ENCODE measurements around the gene FOXL3.
"Not testable (repeated sequence)": the region's sequence is repeated elsewhere in the genome, so short reads cannot be mapped to it uniquely, and the experiment has no call there.

The FOXL3 gene

GRCh38 chr7:286266-286665 lies 3.7 kb upstream of the FOXL3 start:
- in situ Hi-C loops (cut with HindIII; ENCODE audit: low sequenced_read_pairs), result no loop called here

DNA sequence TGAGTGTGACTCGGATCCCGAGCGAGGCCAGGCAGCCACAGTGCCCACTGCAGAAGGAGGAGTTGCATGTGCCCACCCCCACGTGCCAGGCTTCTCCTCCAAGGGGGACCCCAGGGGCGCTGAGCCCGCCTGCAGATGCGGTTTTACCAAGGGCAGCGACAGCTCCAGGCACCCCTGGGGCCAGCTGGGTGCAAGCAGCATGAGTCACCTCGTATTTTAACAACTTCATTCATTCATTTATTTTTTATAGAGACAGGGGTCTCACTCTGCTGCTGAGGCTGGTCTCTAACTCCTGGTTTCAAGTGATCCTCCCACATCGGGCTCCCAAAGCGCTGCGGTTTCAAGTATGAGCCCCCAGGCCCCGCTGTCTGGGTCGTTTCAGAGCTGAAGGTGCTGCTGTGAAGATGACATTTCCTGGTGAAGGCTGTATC lies 1.3 kb upstream of the FOXL3 start:
- in situ Hi-C loops (cut with HindIII; ENCODE audit: low sequenced_read_pairs), result no loop called here

DNA sequence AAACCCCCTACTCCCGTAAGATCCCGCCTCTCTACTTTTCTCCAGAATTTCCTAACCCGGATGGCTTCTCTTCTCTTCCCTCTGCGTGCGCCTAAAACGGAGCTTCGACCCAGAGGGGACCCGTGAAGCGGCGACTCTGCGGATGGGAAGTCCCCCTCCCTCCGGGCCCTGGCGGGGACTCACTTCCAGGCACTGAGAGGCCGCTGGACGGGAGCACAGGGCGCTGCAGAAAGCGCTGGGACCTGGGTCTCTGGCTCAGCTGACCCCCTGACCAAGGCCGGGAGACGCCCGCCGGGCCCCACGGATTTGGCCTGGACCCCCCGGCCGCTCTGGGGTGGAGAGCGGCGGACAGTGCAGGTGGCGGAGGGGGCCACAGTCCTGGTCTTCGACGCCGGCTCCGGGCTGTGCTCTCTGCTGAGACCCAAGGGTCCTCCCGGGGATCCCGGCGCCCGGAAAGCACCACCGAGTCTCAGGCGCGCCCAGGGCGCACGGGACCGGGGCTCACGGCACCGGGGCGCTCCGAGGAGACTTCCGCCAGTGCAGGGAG lies 688 bp upstream of the FOXL3 start:
- in situ Hi-C loops (cut with HindIII; ENCODE audit: low sequenced_read_pairs), result no loop called here

GRCh38 chr7:290554-291372 lies 793 bp downstream of the FOXL3 start:
- in situ Hi-C loops (cut with HindIII; ENCODE audit: low sequenced_read_pairs), result no loop called here

- in situ Hi-C loops (cut with HindIII; ENCODE audit: low sequenced_read_pairs), result no loop called here
These were observed 1.6 kb downstream of the FOXL3 start for GRCh38 chr7:291373-292092.

DNA sequence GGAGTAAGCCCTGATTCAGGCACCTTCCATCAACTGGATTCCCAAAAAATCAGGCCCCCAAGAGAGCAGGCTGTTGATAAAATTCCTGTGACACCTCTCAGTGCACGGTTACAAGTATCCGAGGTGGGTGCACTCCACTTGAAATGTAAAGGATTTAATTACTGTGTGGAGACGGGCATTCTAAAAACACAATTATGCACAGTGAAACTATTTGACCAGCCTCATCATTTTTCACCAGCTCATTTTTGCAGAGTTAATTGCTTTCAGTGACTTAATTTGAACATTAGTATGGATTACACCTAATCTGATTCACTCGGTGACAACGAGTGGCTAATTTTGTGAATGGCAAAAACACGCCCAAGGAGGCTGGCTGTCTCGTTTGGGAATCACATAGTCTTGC lies 2.3 kb downstream of the FOXL3 start:
- in situ Hi-C loops (cut with HindIII; ENCODE audit: low sequenced_read_pairs), result no loop called here

- in situ Hi-C loops (cut with HindIII; ENCODE audit: low sequenced_read_pairs), result no loop called here
These were observed 2.9 kb downstream of the FOXL3 start for GRCh38 chr7:292826-293225.

DNA sequence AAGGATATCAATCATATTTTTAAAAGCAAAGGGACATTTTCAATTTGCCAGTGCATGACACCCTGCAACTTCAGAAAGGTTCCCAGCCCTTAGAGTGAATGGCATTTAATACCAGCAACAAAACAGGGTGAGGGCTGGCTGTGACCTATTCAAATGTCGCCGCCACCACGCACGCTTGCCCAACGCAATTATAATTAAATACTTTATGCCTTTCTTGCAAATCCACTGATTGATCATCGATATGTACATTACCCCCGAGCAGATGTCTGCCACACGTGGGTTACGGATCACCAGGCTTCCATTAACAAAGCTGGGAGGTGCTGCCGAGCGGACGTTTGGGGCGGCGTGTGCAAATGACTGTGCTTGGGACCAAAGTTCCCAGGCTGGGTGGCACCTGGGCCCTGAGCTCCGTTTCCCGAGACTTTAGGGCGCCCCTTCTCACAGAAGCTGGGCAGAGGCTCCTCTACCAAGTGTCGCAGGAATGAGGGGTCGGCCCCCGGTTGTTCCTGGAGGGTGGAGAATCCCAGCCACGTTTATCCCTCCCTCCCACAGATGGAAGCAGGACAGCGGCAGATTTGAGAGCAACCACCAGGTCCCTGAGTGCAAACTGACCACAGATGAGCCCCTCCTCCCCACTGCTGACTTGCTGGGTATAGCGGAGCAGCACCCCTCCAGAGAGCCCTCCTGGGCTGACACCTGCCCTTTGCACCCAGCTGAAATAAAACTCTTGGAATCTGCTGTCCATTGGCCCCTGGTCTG lies 3.9 kb downstream of the FOXL3 start:
- in situ Hi-C loops (cut with HindIII; ENCODE audit: low sequenced_read_pairs), result no loop called here

GRCh38 chr7:294440-295154 lies 4.6 kb downstream of the FOXL3 start:
- in situ Hi-C loops (cut with HindIII; ENCODE audit: low sequenced_read_pairs), result no loop called here

DNA sequence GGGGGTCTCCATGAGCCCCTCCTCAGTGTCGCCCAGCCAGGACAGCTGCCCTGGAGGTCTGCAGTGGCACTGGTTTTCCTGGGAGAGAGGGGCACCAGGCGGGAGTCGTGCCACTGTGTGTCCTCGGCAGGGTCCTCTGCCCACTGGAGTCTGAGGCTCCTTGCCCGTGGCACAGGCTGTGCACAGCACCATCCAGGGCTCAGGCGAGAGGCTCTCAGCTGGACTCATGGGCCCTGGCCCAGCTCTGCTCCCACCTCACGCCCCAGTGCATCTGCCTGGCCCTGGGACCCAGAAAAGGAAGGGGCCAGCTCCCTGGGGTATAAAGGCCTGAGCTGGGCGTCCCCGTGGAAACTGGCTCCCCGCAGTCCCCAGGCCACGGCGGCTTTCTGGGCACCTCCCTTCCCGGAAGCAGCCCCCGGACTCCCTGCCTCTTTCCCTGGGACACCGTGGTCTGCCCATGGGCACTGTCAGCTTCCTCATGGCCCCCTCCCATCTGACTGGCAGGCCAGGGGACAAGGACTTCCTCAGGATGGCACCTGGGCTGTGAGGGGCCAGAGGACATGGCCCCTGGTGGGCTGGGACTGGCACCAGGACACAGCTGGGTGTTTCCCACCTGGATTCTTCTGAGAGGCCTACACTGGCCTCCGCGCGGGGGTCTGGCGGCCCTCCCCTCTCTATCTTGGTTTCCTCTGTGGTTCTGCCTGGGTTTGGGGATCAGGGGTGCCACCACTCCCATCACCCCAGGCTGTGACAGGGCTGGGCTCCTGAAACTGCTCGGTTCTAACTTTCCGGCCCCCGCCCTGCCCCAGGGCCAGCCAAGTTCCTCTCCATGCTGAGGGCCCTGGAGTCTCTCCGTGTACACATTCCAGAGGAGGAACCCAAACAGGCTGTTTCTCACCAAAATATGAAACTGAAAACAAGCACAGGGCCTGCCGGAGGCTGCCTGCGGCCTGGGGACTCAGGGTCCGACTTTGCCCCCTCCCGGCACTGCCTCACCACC lies 5.5 kb downstream of the FOXL3 start:
- in situ Hi-C loops (cut with HindIII; ENCODE audit: low sequenced_read_pairs), result no loop called here

- in situ Hi-C loops (cut with HindIII; ENCODE audit: low sequenced_read_pairs), result no loop called here
These were observed 6.5 kb downstream of the FOXL3 start for GRCh38 chr7:296373-296945.

- in situ Hi-C loops (cut with HindIII; ENCODE audit: low sequenced_read_pairs), result not testable (repeated sequence)
These were observed 7.2 kb downstream of the FOXL3 start for GRCh38 chr7:297141-297540.

DNA sequence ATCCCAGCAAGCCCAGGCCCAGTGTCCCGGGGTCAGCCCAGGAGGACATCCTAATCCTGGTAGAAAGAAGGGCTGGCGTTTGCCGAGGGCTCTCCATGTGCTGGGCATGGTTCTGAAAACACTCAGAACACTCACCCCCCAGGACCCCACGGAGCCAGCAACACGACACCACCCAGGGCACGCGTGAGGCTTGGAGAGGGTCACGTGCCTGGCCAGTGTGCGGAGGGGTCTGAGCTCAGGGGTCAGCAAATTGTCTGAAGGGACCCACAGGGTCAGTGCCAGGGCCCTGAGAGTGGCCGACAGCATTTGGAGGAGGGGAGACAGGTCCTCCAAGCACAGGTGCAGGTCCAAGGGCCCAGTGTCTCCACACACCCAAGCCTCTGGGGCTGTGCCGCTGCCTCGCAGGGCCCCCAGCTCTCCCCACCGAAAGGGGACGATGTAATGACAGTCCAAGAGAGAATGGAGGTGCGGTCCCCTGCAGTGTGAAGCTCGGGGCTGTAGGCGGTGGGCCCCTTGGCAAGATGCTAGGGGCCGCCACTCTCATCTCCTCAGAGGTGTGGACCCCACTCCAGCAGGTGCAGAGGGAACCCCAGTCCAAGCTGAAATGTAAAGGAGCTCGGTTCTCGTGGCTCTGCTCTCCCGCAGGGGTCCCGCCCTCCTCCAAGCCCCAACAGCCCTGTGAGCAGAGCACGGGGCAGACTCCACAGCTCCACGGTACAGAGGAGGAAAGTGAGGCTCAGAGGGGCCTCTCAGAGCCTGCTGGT lies 7.8 kb downstream of the FOXL3 start:
- in situ Hi-C loops (cut with HindIII; ENCODE audit: low sequenced_read_pairs), result no loop called here

- in situ Hi-C loops (cut with HindIII; ENCODE audit: low sequenced_read_pairs), result no loop called here
These were observed 8.4 kb downstream of the FOXL3 start for GRCh38 chr7:298375-298702.

- in situ Hi-C loops (cut with HindIII; ENCODE audit: low sequenced_read_pairs), result no loop called here
These were observed 8.8 kb downstream of the FOXL3 start for GRCh38 chr7:298743-299142.

DNA sequence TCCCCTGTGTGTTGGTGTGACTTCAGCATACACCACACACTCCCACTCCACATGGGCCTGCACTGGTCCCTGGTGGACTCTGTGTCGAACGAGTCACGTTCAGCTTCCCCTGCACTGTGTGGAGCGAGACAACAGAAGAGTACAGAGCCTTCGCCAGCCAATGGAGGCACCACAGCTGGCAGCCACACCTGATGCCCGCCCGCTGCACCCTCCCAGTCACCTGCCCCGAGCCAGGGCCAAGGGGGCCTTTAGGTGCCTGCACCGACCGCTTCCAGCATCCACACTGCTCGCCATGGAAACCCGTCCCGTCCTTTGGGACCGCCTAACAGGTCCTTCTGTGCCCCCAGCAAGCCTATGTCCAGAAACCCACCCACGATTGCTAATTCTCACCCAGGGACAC lies 9.2 kb downstream of the FOXL3 start:
- in situ Hi-C loops (cut with HindIII; ENCODE audit: low sequenced_read_pairs), result no loop called here

GRCh38 chr7:299628-300027 lies 9.7 kb downstream of the FOXL3 start:
- in situ Hi-C loops (cut with HindIII; ENCODE audit: low sequenced_read_pairs), result no loop called here

- in situ Hi-C loops (cut with HindIII; ENCODE audit: low sequenced_read_pairs), result no loop called here
These were observed 10.1 kb downstream of the FOXL3 start for GRCh38 chr7:300048-300447.

Data from DLD1 (cell line).